HG03460 (cell line): ENCODE measurements around the gene SYT6.

Experiments
- ATAC-seq: cut with Tn5 transposase; IDR thresholded peaks from one replicate; pipeline ENCODE4 v1.9.1; 2021; ENCODE audit not compliant: unreplicated experiment

The SYT6 gene, protein sequence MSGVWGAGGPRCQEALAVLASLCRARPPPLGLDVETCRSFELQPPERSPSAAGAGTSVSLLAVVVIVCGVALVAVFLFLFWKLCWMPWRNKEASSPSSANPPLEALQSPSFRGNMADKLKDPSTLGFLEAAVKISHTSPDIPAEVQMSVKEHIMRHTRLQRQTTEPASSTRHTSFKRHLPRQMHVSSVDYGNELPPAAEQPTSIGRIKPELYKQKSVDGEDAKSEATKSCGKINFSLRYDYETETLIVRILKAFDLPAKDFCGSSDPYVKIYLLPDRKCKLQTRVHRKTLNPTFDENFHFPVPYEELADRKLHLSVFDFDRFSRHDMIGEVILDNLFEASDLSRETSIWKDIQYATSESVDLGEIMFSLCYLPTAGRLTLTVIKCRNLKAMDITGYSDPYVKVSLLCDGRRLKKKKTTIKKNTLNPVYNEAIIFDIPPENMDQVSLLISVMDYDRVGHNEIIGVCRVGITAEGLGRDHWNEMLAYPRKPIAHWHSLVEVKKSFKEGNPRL

DNA sequence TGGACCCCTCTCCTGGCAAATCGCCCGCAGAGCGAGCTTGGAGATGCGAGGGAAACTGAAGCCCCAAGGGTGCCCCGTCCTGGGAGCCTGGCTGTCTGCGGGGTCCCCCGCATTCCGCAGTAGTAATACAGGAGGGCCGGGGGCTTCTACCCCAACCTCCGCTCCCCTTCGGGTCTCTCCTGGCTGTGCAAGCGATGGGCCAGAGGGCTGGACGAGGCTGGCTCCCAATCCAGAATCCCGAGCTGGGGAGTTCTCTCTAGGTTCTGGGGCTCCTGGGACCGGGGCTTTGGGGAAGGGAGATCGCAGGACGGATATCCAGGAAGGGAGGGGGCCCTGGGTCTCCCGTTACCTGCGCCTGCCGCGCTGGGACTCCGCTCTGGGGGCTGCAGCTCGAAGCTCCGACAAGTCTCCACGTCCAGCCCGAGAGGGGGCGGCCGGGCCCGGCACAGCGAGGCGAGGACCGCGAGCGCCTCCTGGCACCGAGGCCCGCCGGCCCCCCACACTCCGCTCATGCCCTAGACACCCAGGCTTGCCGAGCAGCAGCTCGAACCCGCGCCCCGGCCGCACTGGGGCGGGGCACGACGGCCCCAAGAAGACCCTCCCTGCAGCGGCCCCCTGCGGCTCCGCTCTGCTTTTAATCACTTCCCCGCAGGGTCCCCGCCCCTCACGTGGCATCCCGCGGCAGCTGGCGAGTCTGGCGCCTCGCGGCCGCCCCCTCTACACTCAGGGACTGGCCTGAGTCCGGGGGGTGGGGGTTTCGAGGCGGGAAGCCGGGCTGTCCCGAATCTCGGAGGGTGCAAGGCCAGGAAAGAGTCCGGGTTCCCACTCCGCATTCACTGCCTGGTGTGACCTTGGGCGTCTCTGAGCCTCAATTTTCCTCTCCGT, at the start of gene SYT6:
Gene SYT6, minus strand, starts transcription at position 609 of the 885 bp plus-strand sequence. Its CDS starts 97 bp downstream, at position 512.
- ATAC-seq, result no peak

DNA sequence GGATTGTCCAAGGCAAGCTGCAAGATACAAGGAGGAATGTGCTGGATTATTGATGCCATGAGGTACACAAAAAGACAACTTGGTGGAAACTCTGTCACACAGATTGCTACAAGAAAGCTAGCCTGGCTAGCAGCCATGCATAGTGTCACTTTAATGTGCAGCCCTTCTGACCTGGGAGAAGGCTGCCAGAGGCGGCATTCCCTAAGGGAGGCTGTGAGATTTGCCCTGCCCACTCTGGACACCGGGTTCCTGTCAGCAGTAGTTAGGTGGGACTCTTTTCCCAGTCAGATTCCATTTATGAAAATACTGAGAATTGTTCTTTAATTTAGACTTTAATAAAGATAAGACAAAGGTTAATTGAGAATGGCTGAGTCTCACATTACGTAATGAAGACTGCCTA, 47.8 kb upstream of the SYT6 start:
- no peak for ATAC-seq

DNA sequence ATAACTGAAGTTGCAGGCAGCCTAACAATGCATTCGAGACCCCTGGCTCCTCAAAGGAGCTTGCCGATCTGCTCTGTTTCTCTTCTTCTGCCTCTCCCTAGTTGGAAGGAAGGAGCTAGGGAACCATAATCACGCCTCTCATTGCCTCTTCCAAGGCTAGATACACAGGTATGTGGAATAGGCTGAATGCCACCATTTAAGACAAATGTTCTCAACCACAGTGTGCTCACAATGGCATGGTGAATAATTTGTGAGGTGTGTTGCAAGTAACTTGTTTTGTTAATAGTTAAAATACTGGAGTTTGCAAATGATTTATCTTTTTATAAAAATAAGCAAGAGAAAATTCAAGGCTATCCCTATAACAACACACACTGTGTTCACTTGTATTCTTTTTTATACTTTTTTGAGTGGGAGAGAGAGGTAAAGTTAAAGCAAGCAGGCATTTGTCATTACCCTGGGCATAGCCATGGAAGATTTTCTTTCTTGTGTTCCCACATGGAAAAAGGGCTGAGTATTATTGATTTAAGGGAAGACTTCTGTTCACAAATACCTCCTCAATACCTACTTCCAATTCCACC, 45.4 kb upstream of the SYT6 start:
- ATAC-seq, result no peak

DNA sequence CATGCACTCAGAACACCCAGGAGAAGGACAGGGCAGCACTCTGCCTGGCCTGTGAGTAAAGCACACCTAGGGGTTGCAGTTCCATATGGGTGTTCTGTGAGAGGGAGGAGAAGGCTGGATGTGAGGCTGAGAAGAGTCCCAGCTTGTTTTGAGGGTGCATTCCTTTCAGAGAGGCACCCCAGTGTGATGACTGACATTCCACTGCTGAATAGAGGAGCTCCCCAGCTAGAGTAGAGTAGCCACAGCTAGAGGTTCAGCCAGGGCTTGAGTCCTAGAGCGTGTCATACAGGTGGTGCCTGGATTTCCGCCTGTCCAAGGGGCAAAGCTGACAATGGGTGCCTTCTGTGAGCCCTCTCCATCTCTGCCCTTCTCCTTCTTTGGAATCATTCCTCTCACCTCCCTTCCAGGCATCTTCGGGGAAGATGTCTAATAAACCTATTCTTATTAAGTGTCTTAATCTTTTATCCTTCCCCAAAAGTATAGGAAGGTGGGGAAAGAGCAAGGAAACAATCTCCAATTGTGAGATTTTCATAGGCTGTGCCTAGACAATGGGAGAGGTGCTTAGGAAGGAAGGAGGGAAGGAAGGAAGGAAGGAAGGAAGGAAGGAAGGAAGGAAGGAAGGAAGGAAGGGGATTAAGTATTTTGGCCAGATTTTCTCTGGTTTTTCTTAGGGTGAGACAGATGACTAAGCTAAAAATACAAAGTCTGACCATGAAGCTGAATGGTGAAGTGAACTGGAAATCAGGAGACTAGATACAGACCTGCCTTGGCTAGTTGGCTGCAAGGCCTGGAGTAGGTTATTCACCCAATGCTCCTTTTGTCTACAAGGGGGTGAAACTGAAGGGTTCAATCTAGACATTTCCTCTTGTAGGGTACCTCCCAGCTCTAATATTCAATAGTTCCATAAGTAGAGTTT, 43.6 kb upstream of the SYT6 start:
- no peak for ATAC-seq

DNA sequence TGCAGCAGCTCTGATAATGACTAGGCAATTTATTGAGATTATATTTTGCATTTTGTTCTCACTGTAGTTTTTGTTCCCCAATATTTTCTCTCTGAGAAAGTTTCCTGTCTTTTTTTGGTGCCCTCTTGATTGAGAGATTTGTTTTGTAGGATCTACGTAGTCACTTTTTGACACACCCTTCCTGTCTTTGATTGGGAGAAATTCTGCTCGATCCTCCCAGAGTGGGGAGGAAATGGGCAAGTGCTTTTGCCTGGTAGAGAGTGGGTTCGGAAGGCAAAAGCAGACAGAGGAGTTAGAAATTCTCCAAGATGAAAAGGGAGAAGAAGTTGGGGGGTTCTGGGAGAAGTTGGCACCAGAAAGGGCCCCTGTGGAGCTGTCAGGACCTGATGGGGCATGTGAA, 42.1 kb upstream of the SYT6 start:
- ATAC-seq, result no peak

DNA sequence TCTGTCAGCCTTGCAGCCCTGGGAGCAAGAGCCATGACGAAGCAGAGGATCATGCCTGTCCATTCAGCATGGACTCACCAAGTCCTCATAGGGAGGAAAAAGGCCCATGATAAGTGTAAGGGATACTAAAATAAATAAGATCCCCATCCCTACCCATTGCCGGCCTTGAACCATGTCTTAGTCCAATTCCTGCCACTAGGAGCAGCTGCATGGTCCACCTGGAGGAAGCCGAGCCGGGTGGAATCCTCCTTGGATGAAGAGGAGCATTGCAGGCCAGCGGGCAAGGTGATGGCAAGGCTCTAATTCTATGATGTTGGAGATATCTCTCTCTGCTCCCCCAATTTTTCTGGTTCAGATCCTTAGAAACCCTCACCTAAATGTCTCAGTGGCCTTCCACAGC, 38.7 kb upstream of the SYT6 start:
- ATAC-seq, result no peak

DNA sequence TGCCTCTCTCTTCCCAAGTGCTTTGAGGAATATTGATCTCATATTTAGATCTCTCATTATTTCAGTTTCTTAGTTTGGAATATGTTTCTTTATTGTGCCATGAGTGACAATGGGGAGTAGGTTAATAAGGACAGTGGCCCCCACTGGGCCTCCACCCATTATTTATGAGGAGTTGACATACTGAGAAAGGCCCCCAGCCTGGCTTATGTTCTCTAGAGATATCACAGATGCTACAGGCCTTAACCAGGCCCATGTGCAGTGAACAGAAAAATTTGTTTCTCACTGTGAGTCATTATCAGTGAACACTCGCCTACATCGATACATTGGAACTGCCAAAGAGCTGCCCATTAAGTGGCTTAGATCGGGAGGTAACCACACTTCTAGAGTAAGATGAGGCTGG, 35.7 kb upstream of the SYT6 start:
- no peak for ATAC-seq

DNA sequence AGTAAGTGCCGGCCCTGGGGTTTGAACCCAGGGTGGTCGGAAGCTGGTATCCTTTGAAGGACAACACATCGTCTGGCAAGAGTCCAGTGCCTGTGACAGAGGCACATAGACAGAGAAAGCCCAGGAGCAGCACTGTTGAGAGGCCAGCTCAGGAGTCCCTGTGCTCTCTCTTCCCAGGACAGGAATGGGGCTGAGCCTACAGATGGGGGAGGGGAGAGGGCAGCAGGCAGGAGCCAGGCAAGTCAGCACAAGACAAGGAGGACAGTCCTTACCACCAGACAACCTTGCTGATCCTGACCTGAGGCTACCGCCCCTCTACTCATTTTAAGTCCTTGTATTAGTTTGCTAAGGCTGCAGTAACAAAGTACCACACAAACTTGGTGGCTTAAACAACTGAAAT, 27.7 kb upstream of the SYT6 start:
- ATAC-seq, result no peak

DNA sequence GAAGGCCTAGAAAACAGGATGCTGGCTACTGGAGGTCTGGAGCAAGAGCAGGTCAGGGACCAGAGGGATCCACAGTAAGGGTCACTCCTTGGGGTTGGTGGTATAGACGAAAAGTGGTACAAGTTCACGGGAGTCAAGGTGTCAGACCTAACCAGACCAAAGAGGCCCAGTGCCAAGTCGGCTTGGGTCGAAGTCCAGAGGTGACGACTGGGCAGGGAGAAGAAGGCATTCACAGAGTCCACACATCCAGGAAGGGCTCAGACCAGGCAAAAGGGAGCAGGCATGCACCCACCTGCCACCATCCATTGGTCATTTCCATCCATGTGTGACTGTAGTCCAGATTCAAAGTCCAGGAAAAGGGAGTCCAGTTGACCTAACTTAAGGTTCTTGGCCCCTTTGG, 27.1 kb upstream of the SYT6 start:
- ATAC-seq, result no peak

DNA sequence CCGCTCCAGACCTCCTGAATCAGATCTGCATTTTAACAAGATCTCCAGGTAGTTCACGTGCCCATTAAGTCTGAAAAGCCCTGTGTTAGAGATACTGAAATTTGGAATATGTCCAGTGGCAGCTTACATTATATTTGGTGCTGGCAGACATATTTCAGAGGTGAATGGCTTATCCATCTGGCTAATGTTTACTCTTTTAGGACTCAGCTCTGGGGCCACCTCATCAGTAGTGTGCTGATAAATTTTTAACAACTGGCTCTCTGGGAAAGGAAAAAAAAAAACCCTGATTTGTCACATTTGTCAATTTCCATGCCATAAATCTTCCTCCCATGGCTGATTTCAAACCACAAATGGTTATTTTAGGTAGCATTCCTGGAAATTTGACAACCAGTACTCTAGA, 25.3 kb upstream of the SYT6 start:
- ATAC-seq, result no peak

DNA sequence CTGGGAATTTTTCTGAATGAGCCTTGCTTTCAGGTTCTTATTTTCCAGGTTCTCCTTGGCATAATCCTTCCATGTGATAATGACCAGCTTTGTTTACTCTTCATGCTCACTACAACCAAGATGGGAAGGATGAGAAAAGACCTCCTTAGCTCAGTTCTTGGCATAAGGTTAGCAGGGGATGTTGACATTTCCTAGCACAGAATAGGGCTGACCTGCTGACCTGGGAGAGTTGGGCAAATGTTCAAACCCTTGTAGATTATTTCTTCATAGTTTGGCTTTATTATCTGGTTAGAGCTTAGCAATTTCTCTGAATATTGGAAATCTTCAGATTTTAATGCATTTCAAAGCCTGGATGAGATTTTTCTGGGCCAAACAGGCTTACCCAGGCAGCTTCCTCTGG, 23.6 kb upstream of the SYT6 start:
- ATAC-seq, result no peak

DNA sequence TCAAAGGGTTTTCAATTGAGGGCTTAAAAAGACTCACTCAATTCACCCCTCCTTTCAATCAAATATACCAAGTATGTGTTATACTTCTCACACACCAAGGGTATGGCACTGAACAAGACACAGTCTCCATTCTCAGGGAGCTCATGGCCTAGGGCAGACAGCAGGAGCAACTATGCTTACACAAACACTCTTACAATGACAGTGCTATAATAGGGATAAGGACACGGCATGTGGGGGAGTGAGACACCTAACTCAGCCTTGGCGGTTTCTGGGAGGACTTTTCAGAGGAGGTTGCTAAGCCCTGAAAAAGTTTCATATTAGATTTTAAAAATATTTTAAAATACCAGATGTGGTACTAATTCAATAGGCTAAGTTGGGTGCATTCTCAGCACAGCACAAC, 22.7 kb upstream of the SYT6 start:
- no peak for ATAC-seq

DNA sequence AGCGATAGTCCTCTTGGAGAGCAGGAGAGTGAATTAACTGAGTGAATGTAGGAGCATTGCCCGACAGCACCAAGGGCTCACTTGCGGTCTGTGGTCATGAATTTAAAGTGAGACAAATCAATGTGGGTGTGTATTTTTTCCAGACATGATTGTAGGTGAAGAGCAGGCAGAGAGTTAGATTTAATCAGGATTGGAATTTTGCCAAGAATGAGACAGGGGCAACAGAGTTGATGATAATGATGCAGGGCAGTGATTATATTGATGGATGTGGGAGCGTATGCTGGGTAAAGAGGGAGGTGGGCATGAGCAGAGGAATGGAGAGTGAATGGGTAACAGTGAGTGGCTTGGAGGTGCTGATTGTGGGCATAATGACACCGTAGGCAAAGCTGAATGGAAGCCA, 20.0 kb upstream of the SYT6 start:
- ATAC-seq, result no peak

DNA sequence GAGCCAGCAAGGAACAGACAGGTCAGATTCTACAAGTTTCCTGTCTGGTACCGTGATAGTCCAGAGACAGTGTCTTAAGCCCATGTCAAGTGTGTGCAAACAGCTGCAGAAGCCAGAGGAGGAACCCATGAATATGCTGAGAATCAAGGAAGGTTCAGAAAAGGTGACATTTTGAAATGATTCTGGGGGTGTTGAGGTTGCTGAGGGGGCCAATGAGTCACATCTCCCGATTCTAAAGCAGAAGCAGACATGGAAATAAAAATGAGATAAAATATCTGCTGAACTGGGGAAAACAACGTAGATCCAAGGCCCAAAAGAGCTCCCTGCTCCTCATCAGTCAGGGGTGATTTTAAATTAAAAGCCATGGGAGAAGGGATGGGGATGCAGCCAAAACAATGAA, 15.8 kb upstream of the SYT6 start:
- ATAC-seq, result no peak

DNA sequence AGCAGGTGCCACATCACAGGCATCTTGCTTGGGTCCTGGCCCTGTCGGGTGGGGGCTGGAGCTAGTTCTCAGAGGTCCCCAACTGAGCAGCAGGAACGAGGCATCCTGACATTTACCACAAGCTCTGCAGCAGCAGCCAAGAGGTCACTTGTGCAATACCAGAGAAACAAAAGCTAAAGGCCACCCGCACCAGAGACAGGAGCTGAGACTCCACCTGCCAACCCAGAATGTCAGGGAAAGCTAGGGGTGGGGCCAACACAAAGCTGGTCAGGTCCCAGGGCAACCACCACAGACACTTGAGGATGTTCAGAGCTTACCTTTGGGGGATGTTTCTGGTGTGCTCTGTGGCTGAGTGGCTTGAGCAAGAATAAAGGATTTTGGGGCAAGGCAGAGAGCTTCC, 13.6 kb upstream of the SYT6 start:
- ATAC-seq, result no peak

DNA sequence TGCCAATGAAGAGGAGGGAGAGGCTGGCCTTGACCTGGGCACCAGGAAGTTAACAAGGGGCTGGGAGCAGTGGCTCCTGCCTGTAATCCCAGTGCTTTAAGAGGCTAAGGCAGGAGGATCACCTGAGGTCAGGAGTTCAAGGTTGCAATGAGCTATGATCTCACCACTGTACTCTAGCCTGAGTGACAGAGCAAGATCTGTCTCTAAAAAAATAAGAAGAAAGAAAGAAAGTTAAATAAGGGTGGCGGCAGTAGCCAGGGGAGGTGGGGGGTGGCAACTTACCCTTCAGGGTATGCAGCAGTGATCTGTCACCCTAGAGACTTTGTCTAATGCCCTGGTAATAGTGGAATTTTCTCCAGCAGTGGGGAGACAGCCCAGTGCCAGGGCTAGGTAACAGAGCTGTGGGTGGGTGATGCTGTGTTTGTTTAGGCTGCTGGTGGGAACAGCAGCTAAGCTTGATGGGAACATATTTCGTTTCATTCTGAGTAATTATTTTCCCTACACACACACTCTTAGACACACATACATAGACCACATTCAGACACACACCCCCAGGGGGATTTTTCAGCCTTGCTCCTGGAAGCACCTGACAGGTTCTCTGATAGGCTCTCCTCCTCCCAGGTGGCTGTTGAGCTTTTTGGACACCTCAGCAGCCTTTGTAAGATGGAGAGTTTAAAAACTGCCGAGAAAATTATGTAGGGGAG, 11.3 kb upstream of the SYT6 start:
- no peak for ATAC-seq

DNA sequence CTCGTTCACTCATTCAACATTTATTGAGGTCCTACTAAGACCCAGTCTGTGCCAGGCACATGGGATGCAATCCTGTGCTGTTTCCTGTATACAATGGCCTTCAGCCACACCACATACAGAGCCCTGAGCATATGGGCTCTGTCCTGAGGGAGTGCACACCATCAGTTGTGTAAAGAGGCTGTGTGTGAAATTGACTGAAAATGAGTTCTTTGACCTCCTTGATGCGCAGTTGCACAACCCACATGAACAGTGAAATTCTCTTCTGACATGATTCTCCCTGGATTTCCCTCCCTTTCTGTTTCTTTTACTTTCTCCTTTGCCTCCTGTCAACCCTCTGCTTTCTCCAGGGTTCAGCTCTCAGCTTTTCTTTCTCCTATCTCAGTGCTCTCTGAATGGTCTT, 6.3 kb upstream of the SYT6 start:
- no peak for ATAC-seq

DNA sequence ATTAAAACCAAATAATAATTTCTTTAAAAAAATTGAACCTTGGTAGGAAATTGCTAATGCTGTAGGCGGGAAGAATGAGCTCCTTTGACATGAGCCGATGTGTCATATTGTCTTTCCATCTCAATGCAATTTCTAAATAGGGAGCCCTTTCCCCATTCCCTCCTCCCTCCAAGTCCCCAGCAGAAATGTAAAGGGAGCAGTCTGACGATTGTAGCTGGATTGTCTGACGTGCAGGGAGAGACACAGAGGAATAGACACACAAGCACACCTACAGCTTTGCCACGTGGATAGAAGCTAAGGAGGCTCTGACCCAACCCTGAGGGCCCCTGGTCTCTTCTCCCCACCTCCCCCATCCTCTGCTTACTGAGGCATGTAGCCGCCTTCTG, 3.6 kb upstream of the SYT6 start:
- ATAC-seq, result no peak

DNA sequence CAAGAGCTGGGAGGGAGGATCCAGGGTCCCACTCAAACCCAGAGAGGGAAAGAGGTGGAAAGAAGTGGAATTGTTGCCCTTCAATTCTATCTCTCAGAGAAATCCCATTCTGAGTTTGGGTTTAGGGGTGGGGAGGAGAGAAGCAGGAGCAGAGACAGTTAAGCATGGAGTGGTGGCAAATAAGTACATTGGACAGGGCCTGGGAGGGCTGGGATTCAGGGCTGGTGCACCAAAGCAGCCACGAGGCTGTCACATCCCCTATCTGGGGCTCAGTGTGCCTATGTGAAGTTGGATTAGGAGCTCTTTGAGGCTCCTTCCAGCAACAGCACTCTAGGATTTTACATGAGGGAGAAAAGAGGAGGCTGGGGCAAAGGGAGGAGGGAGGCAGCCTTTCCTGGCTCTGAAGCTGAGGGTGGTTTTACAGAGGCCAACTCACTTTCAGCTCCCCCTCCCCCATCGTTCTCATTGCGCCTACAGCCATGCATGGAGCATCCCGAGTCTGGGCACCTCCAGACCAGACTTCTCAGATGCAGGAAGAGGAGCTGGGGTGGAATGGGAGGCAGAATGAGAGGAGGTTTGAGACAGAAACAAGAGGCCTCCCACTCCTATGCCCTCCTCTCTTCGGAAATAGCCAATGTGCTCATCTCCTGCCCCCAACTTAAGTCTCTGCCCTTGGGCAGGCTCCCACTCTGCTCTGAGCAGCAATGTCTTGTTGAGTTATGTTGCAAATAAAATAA, 3.0 kb upstream of the SYT6 start:
- no peak for ATAC-seq
